ENCODE measurements around the gene CIDEA. TPM values are rescaled to one million over a fixed set of nuclear protein-coding genes. Genes with fewer than 3 reads are reported as not detected.

CIDEA gene
- polyA plus RNA-seq, 6 donors from 2014 or later: not detected

DNA sequence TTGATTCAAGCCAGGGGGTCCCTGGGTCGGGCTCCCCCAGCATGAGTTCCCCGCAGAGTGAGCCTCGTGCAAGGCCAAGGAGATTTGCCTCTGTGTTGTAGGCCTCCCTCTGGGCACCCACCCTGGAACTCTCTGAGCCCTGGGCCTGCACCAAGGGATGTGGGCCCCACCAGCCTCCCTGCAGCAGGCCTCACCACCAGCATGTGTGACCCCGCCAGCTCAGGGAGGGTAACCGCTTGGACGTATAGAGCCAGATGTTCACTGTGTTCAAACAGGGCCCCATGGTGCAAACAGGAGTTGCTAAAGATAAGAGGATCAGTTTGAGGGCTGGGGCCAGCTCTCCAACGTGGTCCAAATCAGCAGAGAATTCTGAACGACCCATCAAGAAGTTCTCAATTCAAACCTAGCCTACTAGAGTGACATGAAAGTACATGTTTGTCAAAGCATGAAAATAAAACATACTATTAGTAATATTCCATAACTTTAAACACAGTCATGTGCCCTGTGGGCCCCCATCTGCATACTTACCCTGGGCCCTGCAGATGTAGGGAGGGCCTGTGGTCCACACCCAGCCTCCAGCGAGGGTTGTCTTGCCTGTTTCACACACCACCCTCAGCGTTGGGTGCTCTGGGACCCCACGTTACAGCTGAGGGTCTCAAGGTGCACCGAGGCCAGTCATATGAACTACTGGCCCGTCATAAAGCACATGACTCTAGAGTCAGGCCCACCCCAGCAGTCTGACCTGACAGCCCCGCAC is 48.4 kb downstream of the CIDEA start:
- no peak for ATAC-seq (ENCODE audit: low read depth in 2 of 2)
- Mint-ChIP-seq H3K27ac (no peak overlapping the region), H3K9me3 (peaks cover 0 to 3% (median 0%) of the 10 kb centered on the region in 7 donors)

GRCh38 chr18:12304351-12305210 is 50.4 kb downstream of the CIDEA start:
- Mint-ChIP-seq H3K27ac (peak overlapping the region in 1 of 6 donors; percentile 76), H3K4me3 (peak overlapping the region in 5 of 8 donors; percentile 5 to 53 (median 24)), H3K27me3 (peaks cover 18 to 25% (median 22%) of the 10 kb centered on the region in 3 donors), H3K36me3 (no peaks in the 10 kb centered on the region), H3K9me3 (peaks cover 0 to 3% (median 0%) of the 10 kb centered on the region in 7 donors), H3K4me1 (peaks cover 10 to 26% (median 18%) of the 10 kb centered on the region in 3 donors)
- DNase-seq: no peak
- ATAC-seq (ENCODE audit: low read depth in 2 of 2): no peak

More for the DNA sequence above, 48.4 kb downstream of the CIDEA start:
- Mint-ChIP-seq H3K36me3 (no peaks in the 10 kb centered on the region), H3K4me3 (peak overlapping the region in 1 of 8 donors; percentile 23), H3K4me1 (peaks cover 7 to 18% (median 15%) of the 10 kb centered on the region in 3 donors), H3K27me3 (peaks cover 20 to 36% (median 22%) of the 10 kb centered on the region in 3 donors)
- DNase-seq: no peak

GRCh38 chr18:12305211-12305610 is 51.0 kb downstream of the CIDEA start:
- H3K9me3 Mint-ChIP-seq: peaks cover 0 to 3% (median 0%) of the 10 kb centered on the region in 7 donors
- peaks cover 15 to 22% (median 21%) of the 10 kb centered on the region in 3 donors for H3K27me3 Mint-ChIP-seq
- peak overlapping the region in 2 of 8 donors; percentile 5 to 53 for H3K4me3 Mint-ChIP-seq
- DNase-seq: no peak
- ATAC-seq (ENCODE audit: low read depth in 2 of 2): no peak
- H3K27ac Mint-ChIP-seq: no peak overlapping the region
- H3K36me3 Mint-ChIP-seq: no peaks in the 10 kb centered on the region
- peaks cover 13 to 28% (median 22%) of the 10 kb centered on the region in 3 donors for H3K4me1 Mint-ChIP-seq

DNA sequence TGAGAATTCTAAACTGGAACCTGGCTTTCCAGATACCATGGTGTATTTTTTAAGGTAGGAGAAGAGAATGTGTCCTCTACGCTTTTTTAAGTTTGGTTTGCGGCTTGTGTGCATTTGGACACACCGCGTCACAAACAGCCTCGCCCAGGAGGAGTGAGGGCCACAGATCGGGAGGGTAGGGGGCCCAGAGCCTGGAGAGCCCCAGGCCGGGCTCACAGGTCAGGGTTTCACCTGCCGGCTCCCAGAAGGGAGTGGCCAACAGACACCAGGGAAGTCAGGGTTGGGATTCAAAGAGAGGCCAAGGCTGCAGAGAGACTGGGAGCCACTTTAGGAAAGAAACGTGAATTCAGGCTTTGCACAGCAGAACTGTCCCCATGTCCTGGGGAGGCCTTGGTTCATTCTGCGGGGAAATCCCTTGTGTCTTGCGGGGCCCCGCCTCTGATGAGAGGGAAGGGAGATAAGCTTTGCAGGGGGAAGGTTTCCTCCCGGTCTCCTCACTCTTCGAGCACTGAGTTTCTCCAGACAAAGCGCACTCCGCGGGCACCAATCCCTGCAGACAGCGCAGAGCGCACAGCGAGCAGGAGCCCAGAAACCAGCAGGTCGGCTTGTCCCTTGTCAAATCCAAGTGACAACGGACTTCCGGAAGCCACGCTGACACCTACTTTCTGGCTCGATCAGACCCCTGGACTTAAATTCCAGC is 51.9 kb downstream of the CIDEA start:
- H3K9me3 Mint-ChIP-seq: peaks cover 0 to 7% (median 0%) of the 10 kb centered on the region in 7 donors
- peak overlapping the region in 3 of 6 donors; percentile 4 to 77 (median 68) for H3K27ac Mint-ChIP-seq
- peaks cover 13 to 28% (median 22%) of the 10 kb centered on the region in 3 donors for H3K4me1 Mint-ChIP-seq
- H3K36me3 Mint-ChIP-seq: no peaks in the 10 kb centered on the region
- ATAC-seq (ENCODE audit: low read depth in 2 of 2) (no peak), DNase-seq (no peak)
- H3K4me3 Mint-ChIP-seq: peak overlapping the region; percentile 75 to 96 (median 92)
- peaks cover 12 to 22% (median 13%) of the 10 kb centered on the region in 3 donors for H3K27me3 Mint-ChIP-seq

GRCh38 chr18:12306752-12307700 is 52.9 kb downstream of the CIDEA start:
- peaks cover 0 to 15% (median 5%) of the 10 kb centered on the region in 7 donors for H3K9me3 Mint-ChIP-seq
- DNase-seq (peak; percentile 47), ATAC-seq (ENCODE audit: low read depth in 2 of 2) (peak; percentile 42 to 44)
- peaks cover 13 to 28% (median 22%) of the 10 kb centered on the region in 3 donors for H3K4me1 Mint-ChIP-seq
- peaks cover 12 to 22% (median 13%) of the 10 kb centered on the region in 3 donors for H3K27me3 Mint-ChIP-seq
- H3K4me3 Mint-ChIP-seq: peak overlapping the region; percentile 82 to 97 (median 92)
- peaks cover 5 to 8% of the 10 kb centered on the region in 2 donors for H3K36me3 Mint-ChIP-seq
- H3K27ac Mint-ChIP-seq: peak overlapping the region; percentile 61 to 96 (median 90)

DNA sequence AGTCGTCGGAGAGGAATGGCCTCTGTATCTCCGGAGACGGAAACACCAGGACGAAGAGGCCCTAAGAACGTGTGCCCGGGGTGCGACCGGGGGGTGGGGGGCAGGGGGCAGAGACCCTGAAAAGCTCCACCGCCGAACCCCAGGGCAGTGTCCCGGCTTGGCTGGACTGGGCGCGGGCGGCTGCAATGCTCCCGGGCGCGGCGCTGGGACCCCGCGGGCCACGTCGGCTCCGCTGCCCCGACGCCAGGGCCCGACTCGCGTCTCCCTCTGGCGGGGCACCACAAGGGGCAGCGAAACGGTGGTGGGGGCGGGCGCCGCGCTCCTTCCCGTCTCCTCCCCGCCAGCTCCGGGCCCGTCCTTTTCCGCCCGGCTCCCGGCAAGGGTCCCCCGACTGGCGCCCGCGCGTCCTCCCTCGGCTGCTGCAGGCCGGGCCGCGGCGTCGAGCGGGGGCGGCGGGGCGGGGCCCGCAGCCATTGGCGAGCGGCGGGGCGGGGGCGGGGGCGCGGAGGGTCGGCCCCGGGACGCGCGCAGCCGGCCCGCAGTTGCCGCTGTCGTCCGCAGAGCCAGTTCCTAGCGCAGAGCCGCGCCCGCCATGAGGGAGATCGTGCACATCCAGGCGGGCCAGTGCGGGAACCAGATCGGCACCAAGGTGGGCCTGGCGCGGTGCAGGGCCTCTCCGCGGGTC is 53.7 kb downstream of the CIDEA start, which contains the start of gene TUBB6:
TSS of gene TUBB6 (plus strand) at position 541 of the 685 bp plus-strand sequence. CDS start at position 593, 52 bp downstream.
- Mint-ChIP-seq H3K27me3 (peaks cover 12 to 22% (median 13%) of the 10 kb centered on the region in 3 donors), H3K36me3 (peaks cover 8 to 10% of the 10 kb centered on the region in 2 donors), H3K9me3 (peaks cover 0 to 16% (median 7%) of the 10 kb centered on the region in 7 donors), H3K4me1 (peaks cover 13 to 28% (median 22%) of the 10 kb centered on the region in 3 donors), H3K27ac (peak within 1 kb of the TSS; percentile 61 to 96 (median 84)), H3K4me3 (peak within 1 kb of the TSS; percentile 82 to 97 (median 92))
- ATAC-seq (ENCODE audit: low read depth in 2 of 2): peak; percentile 72 to 73
- peak; percentile 61 for DNase-seq

DNA sequence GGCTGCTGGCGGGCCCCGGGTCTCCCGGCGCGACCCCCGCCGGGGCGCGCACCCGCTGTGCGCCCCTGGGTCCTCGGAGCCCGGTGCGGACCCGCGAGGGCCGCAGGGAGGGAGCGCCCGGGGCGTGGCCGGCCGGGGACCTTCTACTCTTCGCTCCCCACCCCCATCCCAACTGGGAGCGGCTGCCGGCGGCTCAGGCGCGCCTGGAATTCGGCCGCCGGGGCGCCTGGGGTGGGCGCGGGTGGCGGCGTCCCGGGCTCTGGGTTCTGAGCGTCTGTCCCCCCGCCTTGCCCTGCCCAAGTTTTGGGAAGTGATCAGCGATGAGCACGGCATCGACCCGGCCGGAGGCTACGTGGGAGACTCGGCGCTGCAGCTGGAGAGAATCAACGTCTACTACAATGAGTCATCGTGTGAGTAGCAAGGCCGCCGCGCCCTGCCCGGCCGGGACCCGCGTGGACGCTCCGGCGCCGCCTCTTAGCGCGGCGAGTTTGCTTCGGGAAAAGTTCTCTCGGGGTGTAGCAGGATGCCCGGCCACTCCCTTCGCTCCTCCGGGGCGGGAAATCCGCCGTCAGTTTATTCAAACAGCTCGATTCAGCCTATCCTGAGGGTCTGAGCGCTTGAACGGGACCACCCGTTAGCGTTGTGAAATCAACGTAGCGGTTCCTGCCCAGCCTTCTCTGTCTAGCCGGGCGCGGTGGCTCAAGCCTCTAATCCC is 54.4 kb downstream of the CIDEA start:
- Mint-ChIP-seq H3K36me3 (peaks cover 8 to 10% of the 10 kb centered on the region in 2 donors), H3K4me3 (peak overlapping the region; percentile 70 to 93 (median 84)), H3K27ac (peak overlapping the region in 4 of 6 donors; percentile 29 to 77 (median 61)), H3K4me1 (peaks cover 13 to 32% (median 24%) of the 10 kb centered on the region in 3 donors), H3K9me3 (peaks cover 0 to 23% (median 9%) of the 10 kb centered on the region in 7 donors), H3K27me3 (peaks cover 12 to 22% (median 13%) of the 10 kb centered on the region in 3 donors)
- peak; percentile 45 for DNase-seq
- peak; percentile 39 to 52 for ATAC-seq (ENCODE audit: low read depth in 2 of 2)

DNA sequence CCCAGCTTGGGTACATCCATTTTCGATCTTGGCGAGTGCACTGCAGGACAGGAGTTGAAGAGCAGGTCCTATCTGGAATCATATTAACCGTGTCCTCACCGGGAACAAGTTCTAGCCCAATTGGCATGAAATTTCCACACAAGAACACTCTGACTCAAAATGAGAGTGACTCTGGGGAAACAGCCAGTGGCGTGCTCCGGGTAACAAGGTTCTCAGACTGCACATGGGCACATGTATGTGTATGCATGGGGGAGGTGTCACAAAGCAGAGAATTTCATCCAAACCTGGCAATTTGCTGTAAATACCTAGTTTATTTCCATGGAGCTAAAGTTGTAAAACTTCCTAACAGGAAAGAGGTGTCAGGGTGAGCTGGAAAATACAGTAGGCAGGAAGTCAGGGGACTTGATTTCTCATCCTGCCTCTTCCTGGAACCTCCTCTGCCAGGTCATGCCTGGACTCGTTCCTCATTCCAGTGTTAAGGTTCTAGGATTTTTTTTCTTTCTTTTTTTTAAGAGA is 55.6 kb downstream of the CIDEA start:
- peaks cover 7 to 14% (median 7%) of the 10 kb centered on the region in 3 donors for H3K27me3 Mint-ChIP-seq
- peaks cover 8 to 10% of the 10 kb centered on the region in 2 donors for H3K36me3 Mint-ChIP-seq
- peaks cover 0 to 25% (median 9%) of the 10 kb centered on the region in 7 donors for H3K9me3 Mint-ChIP-seq
- peak overlapping the region; percentile 70 to 93 (median 84) for H3K4me3 Mint-ChIP-seq
- DNase-seq (no peak), ATAC-seq (ENCODE audit: low read depth in 2 of 2) (no peak)
- peaks cover 13 to 41% (median 36%) of the 10 kb centered on the region in 3 donors for H3K4me1 Mint-ChIP-seq
- H3K27ac Mint-ChIP-seq: peak overlapping the region in 1 of 6 donors; percentile 66

GRCh38 chr18:12310762-12311161 is 56.6 kb downstream of the CIDEA start:
- no peak for DNase-seq
- peak overlapping the region in 4 of 8 donors; percentile 50 to 91 (median 58) for H3K4me3 Mint-ChIP-seq
- peaks cover 8 to 10% of the 10 kb centered on the region in 2 donors for H3K36me3 Mint-ChIP-seq
- peak overlapping the region in 2 of 6 donors; percentile 67 to 88 for H3K27ac Mint-ChIP-seq
- ATAC-seq (ENCODE audit: low read depth in 2 of 2): no peak
- peaks cover 0 to 7% (median 5%) of the 10 kb centered on the region in 3 donors for H3K27me3 Mint-ChIP-seq
- peaks cover 19 to 47% (median 46%) of the 10 kb centered on the region in 3 donors for H3K4me1 Mint-ChIP-seq
- peaks cover 0 to 25% (median 8%) of the 10 kb centered on the region in 7 donors for H3K9me3 Mint-ChIP-seq

- peaks cover 0 to 25% (median 6%) of the 10 kb centered on the region in 7 donors for H3K9me3 Mint-ChIP-seq
- peaks cover 8 to 10% of the 10 kb centered on the region in 2 donors for H3K36me3 Mint-ChIP-seq
- no peak overlapping the region for H3K4me3 Mint-ChIP-seq
- ATAC-seq (ENCODE audit: low read depth in 2 of 2): no peak
- H3K27ac Mint-ChIP-seq: peak overlapping the region in 3 of 6 donors; percentile 38 to 69 (median 49)
- no peak for DNase-seq
- H3K27me3 Mint-ChIP-seq: no peaks in the 10 kb centered on the region
- H3K4me1 Mint-ChIP-seq: peaks cover 25 to 54% (median 45%) of the 10 kb centered on the region in 3 donors
Observed at GRCh38 chr18:12312976-12313375, 58.8 kb downstream of the CIDEA start.

Data from naive B cell (primary cell).